Peyer's patch (tissue), 4 donors: ENCODE results near the gene SUSD1.

Experiments used
- POLR2A ChIP-seq, 2 donors: fragments of 450-650 bp; IDR thresholded peaks; one replicate each; pipeline ENCODE4 v1.5.1; 2017; ENCODE audit warnings: antibody characterized with exemption in 2 of 2, mild to moderate bottlenecking in 2 of 2, moderate library complexity in 2 of 2
- TF ChIP-seq, protein P1 (sequence below), 6 experiments: fragments of 450-650 bp in 4 of 6; fragments of 200-600 bp in 2 of 6; sonication (generic) in 1 of 6; IDR thresholded peaks; one replicate each; pipeline ENCODE4 v1.5.1; 2017 to 2019; ENCODE audit warnings: antibody characterized with exemption in 6 of 6, mild to moderate bottlenecking in 3 of 6, moderate library complexity in 1 of 6

DNA sequence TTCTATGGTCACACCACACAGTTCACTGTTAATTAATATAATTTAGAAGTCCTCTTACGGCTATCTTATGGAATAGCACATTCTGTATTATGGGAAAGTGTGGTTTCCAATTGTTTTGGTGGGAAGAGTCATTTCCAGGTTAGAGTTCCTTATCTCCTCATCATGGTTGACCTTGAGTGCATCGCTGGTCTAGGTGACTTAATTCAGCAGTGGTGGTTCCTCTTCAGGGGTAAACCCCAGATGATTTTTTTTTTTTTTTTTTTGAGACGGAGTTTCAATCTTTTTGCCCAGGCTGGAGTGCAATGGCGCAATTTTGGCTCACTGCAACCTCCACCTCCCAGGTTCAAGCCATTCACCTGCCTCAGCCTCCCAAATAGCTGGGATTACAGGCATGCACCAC is 171.6 kb downstream of the SUSD1 start:
- TF ChIP-seq, protein P1, sequence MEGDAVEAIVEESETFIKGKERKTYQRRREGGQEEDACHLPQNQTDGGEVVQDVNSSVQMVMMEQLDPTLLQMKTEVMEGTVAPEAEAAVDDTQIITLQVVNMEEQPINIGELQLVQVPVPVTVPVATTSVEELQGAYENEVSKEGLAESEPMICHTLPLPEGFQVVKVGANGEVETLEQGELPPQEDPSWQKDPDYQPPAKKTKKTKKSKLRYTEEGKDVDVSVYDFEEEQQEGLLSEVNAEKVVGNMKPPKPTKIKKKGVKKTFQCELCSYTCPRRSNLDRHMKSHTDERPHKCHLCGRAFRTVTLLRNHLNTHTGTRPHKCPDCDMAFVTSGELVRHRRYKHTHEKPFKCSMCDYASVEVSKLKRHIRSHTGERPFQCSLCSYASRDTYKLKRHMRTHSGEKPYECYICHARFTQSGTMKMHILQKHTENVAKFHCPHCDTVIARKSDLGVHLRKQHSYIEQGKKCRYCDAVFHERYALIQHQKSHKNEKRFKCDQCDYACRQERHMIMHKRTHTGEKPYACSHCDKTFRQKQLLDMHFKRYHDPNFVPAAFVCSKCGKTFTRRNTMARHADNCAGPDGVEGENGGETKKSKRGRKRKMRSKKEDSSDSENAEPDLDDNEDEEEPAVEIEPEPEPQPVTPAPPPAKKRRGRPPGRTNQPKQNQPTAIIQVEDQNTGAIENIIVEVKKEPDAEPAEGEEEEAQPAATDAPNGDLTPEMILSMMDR (IDR thresholded peaks at IDR 0.05) = no peak
- TF ChIP-seq POLR2A (IDR thresholded peaks at IDR 0.05) = no peak
